Left colon (tissue), 2 donors: Measurements from ENCODE around the gene NTN1. TPM values are rescaled to one million over a fixed set of nuclear protein-coding genes. Genes with fewer than 3 reads are reported as not detected.

Experiments
- ATAC-seq: fragments of 200-7000 bp; cut with Tn5 transposase; one replicate; pipeline ENCODE4 v1.9.1; 2020; ENCODE audit warnings: mild to moderate bottlenecking, moderate library complexity
- DNase-seq, 2 donors: peaks; one replicate each; pipeline ENCODE4 v3.0.0-alpha.2; 2020
- intact Hi-C, 2 donors: fragments of 100-400 bp; cut with DNase I in 1 of 2; cut with micrococcal nuclease in 1 of 2; formaldehyde crosslinking; loops; one replicate each; pipeline versions ENCODE4 v1.11.2 to v1.14.0; 2022; cut with DNase I, micrococcal nuclease
- total RNA-seq, 2 donors: library from RNA; stranded (reverse); fragmentation: NEBNext Ultra II Directional; extraction: Animal tissue kit (Norgen Biotek cat#: 25700); gene quantifications; one replicate each; pipeline ENCODE4 v1.2.1, GENCODE V29; 2021
- donor health status: DM: no; HTN: no; CAD: no.
- donor health status: DM: yes; HTN: yes; CAD: no.

Gene NTN1
- total RNA-seq, 2 donors from 2014 or later: 3.2 to 7.4 TPM

DNA sequence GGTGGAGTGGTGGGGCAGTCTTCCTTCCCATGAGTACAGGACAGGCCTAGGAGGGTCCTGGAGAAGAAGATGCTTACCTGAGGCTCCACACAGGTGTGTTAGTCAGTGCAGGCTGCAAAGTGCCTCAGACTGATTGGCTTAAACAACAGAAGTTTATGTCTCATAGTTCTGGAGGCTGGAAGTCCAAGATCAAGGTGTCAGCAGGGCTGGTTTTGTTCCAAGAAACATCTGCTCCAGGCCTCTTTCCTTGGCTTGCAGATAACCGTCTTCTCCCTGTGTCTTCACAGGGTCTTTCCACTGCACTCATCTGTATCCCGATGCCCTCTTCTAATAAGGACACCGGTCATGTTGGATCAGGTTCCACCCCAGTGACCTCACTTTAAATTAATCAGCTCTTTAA, 153.0 kb downstream of the NTN1 start:
- DNase-seq (no peak), ATAC-seq (no peak)
- intact Hi-C loops: no loop called here

DNA sequence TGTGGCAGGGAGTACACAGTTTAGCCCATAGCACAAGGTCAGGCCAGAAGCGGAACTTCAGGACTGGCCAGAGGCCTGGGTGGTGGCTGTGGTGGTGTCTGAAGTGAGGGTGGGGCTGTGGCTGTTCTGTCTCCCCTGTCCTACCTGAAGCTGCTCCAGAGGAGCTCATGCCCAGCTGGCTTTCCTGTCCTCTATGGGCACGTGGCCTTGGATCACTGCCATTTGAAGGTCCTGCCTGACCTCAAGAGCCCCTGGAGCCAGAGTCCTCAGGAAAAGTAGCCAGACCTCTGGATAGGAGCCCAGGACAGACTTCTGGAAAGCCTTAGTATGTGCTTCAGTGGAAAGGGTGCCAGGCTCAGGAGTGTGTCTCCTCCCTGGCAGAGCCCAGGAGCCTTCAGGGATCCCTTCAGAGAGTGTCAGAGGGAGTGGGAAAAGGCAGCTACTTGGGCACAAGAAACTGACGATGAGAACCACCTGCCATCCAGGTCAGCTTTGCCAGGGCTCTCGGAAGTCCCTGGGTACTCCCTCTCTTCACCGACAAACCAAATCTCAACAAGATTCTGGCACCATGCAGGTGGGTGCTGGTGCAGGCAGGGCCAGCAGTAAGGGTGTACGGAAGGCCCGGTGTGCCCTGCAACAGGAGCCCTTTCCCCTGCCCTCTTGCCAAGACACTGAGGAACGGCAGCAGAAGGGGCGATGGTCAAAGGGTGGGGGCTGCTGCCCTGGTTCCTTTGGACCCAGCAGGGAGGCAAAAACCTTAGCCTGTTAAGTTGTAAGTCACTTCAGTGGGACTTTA, 153.7 kb downstream of the NTN1 start:
- intact Hi-C loops: no loop called here
- ATAC-seq (no peak), DNase-seq (no peak)

DNA sequence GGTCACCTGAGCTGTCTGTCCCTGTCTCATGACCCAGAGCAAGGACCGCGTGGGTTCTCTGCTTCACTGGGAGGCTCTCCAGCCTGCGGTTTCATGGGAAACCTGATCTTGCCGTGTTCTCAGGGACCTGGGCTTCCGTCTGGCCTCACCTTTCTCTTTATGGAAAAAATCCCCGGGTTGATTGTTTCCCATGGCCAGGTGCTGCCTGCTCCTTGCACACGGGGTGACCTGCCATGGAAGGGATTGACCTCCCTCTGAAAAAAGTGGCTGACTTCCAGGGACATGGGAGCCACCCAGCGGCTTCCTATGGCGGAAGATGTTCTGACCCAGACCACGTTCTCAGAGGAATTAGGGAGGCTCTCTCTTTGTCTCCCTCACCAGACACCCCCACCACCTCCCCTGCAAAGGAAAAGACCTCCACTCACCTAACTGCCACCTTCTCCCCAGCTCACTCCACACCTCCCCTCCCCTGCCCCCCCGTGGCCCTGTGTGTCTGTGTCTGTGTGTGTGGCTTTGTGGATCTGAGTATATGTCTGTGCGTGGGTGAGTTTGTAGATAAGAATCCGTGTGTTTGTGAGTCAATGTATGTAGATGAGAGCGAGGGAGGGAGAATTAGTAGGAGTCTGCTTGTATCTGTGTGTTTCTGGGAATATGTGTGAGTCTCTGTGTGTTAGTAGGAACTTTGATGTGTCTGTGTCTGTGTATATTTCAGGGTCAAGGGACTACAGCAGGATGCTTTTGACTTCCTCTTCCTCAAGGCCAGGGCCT, 154.6 kb downstream of the NTN1 start:
- ATAC-seq: no peak
- no peak for DNase-seq
- intact Hi-C loops: no loop called here

DNA sequence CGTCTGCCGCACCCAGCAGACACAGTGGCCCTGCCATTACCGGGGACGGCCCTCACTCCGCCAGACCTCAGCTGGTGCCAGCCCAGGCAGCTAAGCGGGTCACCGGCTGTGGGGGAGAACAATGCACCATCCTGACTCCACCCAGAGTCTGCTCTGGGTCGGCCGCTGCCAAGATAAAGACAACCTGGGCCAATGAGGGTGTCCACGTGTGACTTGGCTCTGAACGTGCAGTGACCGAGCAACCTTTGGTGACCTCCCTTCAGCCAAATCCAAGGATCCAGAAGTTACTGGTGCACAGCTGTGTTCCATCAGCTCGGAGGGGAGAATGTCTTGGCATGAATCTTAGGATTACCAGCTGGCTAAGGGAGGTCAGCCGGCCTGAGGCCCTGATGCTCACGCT, 155.9 kb downstream of the NTN1 start:
- DNase-seq (no peak), ATAC-seq (no peak)
- intact Hi-C loops: no loop called here

DNA sequence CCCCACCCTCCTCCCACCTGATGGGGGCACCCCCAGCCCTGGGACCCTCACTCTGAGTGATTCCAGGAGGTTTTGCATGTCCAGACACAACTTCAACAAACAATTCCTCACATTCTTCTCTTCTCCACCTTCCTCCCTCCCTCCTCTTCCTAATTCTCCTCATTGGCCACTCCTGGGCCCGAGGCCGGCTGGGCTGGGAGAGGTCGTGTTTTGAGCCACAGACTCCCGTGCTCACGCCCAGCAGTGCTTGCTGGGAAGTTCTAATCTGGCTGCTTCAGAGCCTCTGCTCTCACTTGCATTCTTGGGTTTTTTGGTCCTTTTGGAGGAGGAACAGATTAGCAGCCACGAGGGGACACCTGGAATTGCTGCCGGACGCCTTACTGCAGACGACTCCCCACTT, 157.0 kb downstream of the NTN1 start:
- ATAC-seq (no peak), DNase-seq (no peak)
- intact Hi-C loops: no loop called here

DNA sequence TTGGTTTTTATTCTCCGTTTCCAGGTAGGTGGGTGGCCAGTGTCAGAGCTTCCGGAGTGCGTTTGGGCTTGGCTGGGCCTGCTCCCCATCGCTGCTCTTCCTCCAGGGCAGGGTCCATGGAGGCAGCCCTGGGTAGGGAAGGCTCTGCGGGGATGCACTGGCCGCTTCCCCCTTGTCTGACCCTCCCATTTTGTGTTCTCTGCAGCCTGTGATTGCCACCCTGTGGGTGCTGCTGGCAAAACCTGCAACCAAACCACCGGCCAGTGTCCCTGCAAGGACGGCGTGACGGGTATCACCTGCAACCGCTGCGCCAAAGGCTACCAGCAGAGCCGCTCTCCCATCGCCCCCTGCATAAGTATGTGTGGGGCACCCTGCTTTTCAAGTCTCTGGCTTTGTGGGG, 158.3 kb downstream of the NTN1 start:
- no peak for ATAC-seq
- intact Hi-C loops: no loop called here
- no peak for DNase-seq

DNA sequence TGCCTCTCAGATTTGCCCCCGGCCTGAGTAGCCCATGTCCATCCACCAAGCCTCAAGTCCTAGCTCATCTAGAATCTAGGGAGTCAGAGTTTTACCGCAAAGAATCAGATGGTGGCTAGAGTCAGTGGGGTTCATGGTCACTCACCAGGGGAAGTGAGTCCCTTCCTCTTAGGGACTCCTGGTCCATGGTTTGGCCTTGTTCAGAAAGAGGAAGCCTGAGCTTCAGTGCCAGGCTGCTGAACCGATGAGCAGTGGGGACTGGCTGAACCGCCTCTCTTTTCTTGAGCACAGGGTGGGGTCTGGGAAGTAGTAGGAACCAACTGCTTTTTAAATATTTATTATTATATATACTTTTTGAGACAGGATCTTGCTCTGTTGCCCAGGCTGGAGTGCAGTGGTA, 160.3 kb downstream of the NTN1 start:
- no peak for ATAC-seq
- DNase-seq: no peak
- intact Hi-C loops: no loop called here

DNA sequence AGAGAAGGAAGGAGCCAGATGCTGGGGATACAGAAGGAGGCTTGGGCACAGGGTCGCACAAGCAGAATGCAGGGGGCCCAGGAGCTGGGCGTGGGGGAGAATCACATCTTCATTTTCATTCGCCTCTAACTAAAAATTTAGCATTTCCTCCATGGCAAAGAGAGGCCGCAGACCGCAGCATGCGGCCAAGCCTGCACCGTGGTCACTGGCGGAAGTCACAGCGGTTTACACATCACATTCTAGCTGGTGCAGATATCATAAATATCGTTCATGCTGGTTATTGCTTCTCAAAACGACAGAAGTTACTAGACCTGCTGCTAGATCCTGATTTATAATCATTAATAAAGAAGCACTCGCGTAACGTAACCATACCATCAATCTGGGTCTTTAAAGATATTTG, 162.0 kb downstream of the NTN1 start:
- ATAC-seq: no peak
- DNase-seq: no peak
- intact Hi-C loops: no loop called here

DNA sequence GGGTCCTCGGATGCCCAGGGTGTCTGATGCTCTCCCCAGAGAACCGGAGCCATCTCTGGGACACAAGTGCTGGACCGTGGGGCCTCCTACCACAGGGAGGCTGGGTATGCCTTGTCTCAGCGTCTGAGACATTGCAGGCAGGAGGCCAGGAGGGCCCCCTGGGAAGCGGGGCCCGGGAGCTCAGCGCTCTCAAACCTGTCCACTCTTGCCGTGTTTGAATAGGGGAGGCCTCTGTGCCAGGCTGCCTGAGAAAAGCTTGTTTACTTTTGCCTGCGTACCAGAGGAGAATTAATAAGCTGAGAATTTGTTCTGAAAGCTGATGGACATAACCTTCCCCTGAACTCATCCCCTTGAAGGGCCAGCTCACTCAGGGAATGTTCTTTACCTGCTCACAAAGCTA, 163.8 kb downstream of the NTN1 start:
- ATAC-seq: no peak
- DNase-seq: no peak
- intact Hi-C loops: no loop called here

DNA sequence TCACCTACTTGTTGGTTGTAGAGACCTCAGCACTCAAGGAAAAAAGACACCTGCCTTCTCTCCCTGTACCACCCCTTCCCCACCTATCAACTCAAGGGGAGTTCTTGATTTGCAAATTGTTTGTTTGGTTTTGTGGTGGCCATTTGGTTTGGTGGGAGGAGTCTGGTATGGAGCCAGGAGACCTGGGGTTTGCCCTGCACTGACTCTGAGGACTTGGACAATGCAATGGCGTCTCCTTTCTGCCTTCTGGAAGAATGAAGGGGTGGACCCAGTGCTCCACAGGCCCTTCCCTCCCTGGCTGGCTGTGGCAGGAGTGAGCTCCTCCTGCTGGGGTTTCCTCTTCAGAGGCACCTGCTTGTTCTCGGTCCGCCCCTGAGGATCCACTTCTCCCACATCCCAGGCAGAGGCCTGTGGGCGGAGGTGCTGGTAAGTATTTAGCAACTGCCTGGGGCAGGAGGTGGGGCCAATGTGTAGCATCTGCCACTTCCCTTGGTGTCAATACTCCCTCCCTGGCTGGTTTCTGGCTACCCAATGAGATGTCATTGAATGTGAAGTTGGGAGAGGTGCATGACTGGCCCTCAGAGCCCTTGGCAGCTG, 164.5 kb downstream of the NTN1 start:
- ATAC-seq (no peak), DNase-seq (no peak)
- intact Hi-C loops: no loop called here

DNA sequence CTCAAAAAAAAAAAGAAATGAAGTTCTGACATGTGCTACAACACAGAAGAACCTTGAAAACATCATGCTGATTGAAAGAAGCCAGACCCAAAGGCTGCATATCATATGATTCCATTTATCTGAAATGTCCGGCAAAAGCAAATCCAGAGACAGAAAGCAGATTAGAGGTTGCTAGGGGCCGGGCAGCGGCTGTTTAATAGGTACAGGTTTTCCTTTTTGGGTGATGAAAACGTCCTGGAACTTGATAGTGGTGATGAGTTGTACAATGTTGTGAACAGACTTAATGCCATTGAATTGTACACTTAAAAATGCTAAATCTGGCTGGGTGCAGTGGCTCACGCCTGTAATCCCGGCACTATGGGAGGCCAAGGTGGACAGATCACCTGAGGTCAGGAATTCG, 166.5 kb downstream of the NTN1 start:
- intact Hi-C loops: no loop called here
- ATAC-seq (no peak), DNase-seq (no peak)

DNA sequence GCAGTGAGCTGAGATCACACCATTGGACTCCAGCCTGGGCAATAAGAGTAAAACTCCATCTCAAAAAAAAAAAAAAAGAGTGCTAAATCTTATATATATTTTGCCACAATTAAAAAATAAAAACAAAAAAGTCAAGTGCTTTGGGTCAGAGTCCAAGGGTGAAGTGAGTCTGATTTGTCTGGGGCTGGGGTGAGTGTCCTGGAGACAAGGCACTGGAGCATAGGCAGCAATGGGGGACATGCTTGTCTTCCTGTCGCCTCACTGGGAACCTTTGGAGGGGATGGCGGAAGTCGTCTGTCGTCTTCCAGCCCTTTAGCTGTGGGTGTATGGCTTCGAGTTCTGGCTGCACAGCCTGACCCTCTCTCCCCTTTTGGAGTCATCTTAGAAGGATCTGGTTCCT, 167.1 kb downstream of the NTN1 start:
- intact Hi-C loops: no loop called here
- DNase-seq (no peak), ATAC-seq (peak; percentile 66)

DNA sequence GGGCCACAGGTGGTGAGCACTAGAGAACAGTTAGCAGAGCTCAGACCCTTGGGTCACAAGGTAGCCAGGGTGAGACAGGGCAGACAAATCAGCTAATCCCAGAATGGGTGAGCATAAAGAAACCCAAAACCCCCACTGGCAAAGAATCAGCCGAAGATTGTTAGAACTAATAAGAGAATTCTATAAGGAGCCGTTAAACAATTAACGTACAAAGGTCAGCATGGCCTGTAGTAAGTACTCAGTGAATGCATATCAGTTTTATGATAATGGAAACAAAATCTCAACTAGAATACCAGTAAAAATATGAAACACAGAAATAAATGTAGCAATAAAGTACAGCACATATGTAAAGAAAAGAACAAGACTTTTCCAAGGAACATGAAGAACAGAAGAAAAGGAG, 168.6 kb downstream of the NTN1 start:
- intact Hi-C loops: no loop called here
- DNase-seq (no peak), ATAC-seq (peak; percentile 63)

DNA sequence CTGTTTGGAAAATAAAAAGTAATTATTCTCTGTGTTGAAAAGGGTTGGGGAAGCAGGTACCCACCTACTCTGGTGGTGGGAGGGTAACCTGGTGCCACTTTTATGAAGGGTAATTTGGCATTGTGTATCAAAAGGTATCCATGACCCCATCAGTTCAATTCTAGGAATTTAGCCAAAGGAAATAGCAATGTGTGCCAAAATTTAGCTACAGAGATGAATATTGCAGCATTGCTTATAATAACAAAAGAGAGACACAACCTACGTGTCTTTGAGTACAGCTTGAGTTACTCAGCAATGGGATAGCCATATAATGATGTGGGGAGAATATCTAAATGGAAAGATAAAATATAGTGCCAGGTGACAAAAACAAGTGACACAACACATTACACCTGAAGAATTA, 170.7 kb downstream of the NTN1 start:
- ATAC-seq: no peak
- intact Hi-C loops: no loop called here
- DNase-seq: no peak

DNA sequence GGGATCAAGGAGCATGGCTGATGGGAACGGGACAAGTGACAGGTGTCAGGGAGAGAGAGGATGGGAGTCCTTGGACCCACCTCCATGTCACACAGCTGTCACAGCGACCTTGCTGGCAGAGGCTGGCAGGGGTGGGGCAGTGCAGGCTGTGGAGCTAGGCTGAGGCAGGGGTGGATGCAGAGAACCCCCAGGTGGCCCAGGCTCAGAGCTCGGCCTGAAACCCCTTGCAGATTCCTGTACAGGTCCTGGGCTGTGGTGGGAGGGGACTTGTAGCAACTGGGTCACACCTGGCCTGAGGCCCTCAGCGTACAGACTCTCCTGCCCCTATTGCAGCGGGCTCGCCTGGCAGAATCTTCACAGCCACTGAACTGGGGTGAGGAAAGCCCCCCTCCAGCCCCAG, 174.1 kb downstream of the NTN1 start:
- intact Hi-C loops: no loop called here
- peak in 1 of 2 donors; percentile 30 for DNase-seq
- peak; percentile 29 for ATAC-seq

DNA sequence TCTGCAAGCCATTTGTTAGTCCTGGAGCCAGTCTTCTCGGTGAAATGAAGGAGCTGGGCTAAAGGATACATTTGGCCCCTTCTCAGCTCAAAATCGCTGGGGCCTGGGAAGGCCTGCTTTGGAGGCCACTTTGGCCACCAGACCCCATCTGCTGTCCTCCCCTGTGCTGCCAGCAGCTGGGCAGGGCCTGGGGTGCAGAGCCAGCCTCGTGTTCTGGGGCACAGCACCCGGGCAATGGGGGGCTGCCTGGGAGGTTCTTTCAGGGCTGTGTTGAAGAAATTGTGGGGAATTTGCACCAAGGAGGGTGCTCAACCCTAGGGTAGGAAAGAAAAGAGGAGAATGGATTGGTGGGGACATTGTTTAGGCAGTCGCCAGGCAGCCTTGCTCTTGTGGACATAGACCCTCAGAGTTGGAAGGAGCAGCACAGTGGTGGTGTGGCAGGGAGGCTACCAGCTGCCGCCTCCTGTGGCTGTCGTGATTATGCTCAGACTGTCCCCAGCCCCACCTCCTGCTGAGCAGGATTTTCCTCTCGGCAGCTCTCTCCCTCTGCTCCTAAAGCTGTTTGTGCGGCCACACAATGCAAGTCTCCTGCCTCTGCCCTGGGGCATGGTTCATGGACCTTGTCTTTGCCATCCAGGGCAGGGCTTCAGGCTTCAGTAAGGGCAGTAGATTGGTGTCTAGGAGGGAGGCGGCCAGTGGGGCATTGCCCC, 174.8 kb downstream of the NTN1 start:
- DNase-seq (peak; percentile 43 to 62), ATAC-seq (peak; percentile 91)
- intact Hi-C loops: no loop called here

DNA sequence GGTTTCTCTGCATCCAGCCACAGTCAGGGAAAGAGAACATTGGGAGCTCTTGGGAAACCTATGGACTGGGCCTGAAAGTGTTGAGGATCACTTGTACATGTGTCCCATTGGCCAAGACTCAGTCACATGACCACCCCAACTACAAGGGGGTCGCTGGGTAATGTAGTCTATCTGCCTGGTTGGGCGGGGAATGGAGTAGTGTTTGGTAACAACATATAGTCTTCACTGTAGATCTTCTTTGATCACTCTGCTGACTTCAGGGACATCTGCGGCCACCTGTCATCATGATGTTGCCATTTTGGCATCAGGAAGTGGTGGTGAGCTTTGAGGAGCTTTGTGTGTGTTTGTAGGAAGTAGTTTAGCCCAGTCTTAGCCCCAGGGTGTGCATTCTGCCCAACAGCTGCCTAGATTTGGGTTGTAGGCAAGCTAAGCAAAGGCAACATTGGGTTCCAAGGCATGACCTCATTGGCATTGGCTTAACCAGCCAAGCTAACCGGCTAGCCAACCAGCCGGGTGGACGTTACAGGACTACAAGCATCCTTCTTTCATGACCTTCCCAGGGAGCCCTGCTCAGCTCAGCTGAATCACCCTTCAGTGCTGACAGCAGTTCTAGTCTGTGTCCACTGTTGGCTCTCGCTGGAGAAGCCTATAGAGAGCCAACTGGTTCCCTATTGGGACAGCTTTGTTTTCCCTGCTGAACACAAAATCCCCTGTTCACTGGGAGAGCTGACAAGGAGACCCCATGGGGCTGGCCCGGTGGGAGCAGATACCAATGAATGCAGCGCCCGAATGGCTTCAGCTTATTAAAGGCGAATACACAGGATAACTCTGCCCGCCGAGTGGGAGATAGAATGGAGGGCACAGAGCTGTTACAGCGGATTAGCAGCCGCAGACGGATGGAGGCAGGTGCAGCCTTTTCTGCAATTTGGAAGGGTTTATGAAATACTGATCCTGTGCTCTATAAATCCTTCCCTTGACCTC, 178.6 kb downstream of the NTN1 start:
- DNase-seq: no peak
- ATAC-seq: no peak
- intact Hi-C loops: no loop called here

DNA sequence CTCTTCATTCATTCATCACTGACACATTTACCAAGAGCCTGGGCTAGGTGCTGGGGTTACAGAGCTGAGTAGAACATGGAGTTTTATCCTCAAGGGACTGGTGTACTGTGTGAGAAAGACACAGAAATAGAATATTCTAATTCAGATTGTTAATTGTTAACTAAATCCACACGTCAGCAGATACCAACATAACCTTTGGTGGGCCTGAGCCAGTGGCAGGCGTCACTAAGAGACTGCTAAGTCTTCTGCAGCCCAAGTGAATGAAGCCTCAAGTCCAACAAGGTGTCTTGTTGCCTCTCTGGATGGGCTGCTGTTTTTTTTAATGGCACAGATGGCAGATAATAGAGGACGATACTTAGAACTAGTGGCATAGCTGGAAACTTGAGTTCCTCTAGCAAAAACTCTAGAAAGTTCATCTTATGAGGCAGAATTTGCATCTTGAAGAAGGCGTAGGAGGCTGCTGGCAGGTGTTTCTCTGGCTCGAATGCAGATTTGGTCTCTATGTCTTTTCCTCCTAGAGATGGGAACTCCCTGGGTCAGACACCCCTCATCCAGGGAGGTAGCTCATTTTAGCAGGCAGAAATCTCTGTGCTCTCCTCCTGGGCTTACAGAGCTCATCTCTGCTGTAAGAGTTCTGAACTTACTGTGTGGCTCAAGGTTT, 179.5 kb downstream of the NTN1 start:
- ATAC-seq: no peak
- intact Hi-C loops: no loop called here
- DNase-seq: no peak
